Panc1 (cell line): ENCODE results near the gene SLC17A5. TPM values are rescaled to one million over a fixed set of nuclear protein-coding genes. Genes with fewer than 3 reads are reported as not detected.

Source experiments
- ATAC-seq: fragments of 200-7000 bp; cut with Tn5 transposase; 2 replicates; pipeline ENCODE4 v1.9.1; 2020; ENCODE audit warnings: mild to moderate bottlenecking, moderate library complexity
- Bru-seq: library from RNA; stranded (reverse); fragments of 400-500 nt; gene quantifications from one replicate; lab custom pipeline; 2021; lab: Mats Ljungman, UMichigan
- BruChase-seq, 2 experiments: library from RNA; stranded (reverse); fragments of 400-500 nt; gene quantifications; one replicate each; lab custom pipeline; 2021; lab: Mats Ljungman, UMichigan
- BruUV-seq: library from RNA; stranded (reverse); fragments of 400-500 nt; replicated peaks from 2 replicates; lab custom pipeline; 2021; lab: Mats Ljungman, UMichigan
- CTCF ChIA-PET: fragments of 300-600 bp; sonication (Branson Sonifier 250); formaldehyde crosslinking; loops from one replicate; lab custom pipeline; 2022; ENCODE audit warnings: antibody characterized with exemption; lab: Charles Lee
- POLR2A ChIA-PET: fragments of 300-600 bp; sonication (Branson Sonifier 250); formaldehyde crosslinking; loops from one replicate; lab custom pipeline; 2022; ENCODE audit warnings: antibody characterized with exemption; lab: Charles Lee
- DNase-seq: peaks from one replicate; pipeline ENCODE4 v3.0.0-alpha.2; 2010; ENCODE audit warnings: low read depth, low spot score
- H3K27ac ChIP-seq: 2 replicates; pipeline ENCODE4 v1.5.1; 2011; ENCODE audit warnings: mild to moderate bottlenecking, low read length, inconsistent platforms
- H3K27me3 ChIP-seq: fragments of 200-500 bp; sonication (Bioruptor generic); 2 replicates; pipeline ENCODE4 v1.6.0; 2014; ENCODE audit warnings: low read length, inconsistent platforms; ENCODE audit not compliant: control insufficient read depth, insufficient read depth
- H3K36me3 ChIP-seq: fragments of 200-500 bp; sonication (Bioruptor generic); 2 replicates; pipeline ENCODE4 v1.5.1; 2014; ENCODE audit warnings: inconsistent platforms, mild to moderate bottlenecking, low read length, moderate library complexity; ENCODE audit not compliant: control insufficient read depth, insufficient read depth
- H3K4me1 ChIP-seq: 2 replicates; pipeline ENCODE4 v1.5.1; 2011; ENCODE audit warnings: inconsistent platforms, mild to moderate bottlenecking, low read length, moderate library complexity; ENCODE audit not compliant: control insufficient read depth, insufficient read depth
- H3K4me3 ChIP-seq, 2 experiments: 2 replicates each; pipeline ENCODE4 v1.5.1; 2011 to 2012; ENCODE audit warnings: low read depth in 2 of 2, low read length in 2 of 2, mild to moderate bottlenecking in 2 of 2, inconsistent platforms in 1 of 2, moderate library complexity in 1 of 2
- H3K9me3 ChIP-seq: fragments of 200-500 bp; sonication (Bioruptor generic); 2 replicates; pipeline ENCODE4 v1.5.1; 2014; ENCODE audit warnings: low read depth, mild to moderate bottlenecking, inconsistent platforms, low read length, moderate library complexity; ENCODE audit not compliant: control insufficient read depth, insufficient read depth
- POLR2AphosphoS5 ChIP-seq: IDR thresholded peaks from 2 replicates; pipeline ENCODE4 v1.6.1; 2012; ENCODE audit warnings: mild to moderate bottlenecking, low read depth, low read length, moderate library complexity
- SIN3A ChIP-seq: IDR thresholded peaks from 2 replicates; pipeline ENCODE4 v1.6.1; 2012; ENCODE audit warnings: low read depth, mild to moderate bottlenecking, low read length, moderate library complexity, borderline replicate concordance; ENCODE audit not compliant: insufficient read depth
- TCF7L2 ChIP-seq: IDR thresholded peaks from 2 replicates; pipeline ENCODE4 v1.6.1; 2011; ENCODE audit warnings: mild to moderate bottlenecking, low read depth, low read length, inconsistent platforms
- in situ Hi-C: cut with HindIII; loops from 2 replicates; pipeline ENCODE4 v1.10.0; 2016; ENCODE audit warnings: low sequenced_read_pairs, low pct_unique_long_range_greater_than_20kb
- intact Hi-C: fragments of 100-400 bp; cut with micrococcal nuclease; formaldehyde crosslinking; loops from one replicate; pipeline ENCODE4 v1.10.0; 2022; ENCODE audit not compliant: unreplicated experiment
- long read RNA-seq: library from polyadenylated mRNA; unstranded; transcript quantifications from one replicate; pipeline ENCODE4 v2.0.0, GENCODE V29; 2021; ENCODE audit not compliant: unreplicated experiment
- polyA plus RNA-seq: library from polyadenylated mRNA; unstranded; fragments of >200 nt; gene quantifications from one replicate; pipeline ENCODE4 v1.2.1, GENCODE V29; 2012; ENCODE audit warnings: missing spikeins; ENCODE audit not compliant: insufficient read length
- total RNA-seq: library from RNA; stranded (reverse); gene quantifications from one replicate; pipeline ENCODE4 v1.2.1, GENCODE V29; 2021; ENCODE audit not compliant: unreplicated experiment
- TF ChIP-seq, protein P1 (sequence below): fragments of 450-650 bp; IDR thresholded peaks from 2 replicates; pipeline ENCODE4 v1.5.1; 2017; ENCODE audit warnings: mild to moderate bottlenecking
- TF ChIP-seq, protein P2 (sequence below), 2 experiments: IDR thresholded peaks; 2 replicates each; pipeline ENCODE4 v1.6.1; 2011 to 2012; ENCODE audit warnings: low read depth in 2 of 2, control low read depth in 1 of 2, low read length in 1 of 2, mild to moderate bottlenecking in 1 of 2, moderate library complexity in 1 of 2; ENCODE audit not compliant: insufficient read depth in 1 of 2

Gene SLC17A5, protein sequence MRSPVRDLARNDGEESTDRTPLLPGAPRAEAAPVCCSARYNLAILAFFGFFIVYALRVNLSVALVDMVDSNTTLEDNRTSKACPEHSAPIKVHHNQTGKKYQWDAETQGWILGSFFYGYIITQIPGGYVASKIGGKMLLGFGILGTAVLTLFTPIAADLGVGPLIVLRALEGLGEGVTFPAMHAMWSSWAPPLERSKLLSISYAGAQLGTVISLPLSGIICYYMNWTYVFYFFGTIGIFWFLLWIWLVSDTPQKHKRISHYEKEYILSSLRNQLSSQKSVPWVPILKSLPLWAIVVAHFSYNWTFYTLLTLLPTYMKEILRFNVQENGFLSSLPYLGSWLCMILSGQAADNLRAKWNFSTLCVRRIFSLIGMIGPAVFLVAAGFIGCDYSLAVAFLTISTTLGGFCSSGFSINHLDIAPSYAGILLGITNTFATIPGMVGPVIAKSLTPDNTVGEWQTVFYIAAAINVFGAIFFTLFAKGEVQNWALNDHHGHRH
- 20.6 TPM for total RNA-seq
- polyA plus RNA-seq: 11.1 TPM
- percentile 65 among the genes with signal in this experiment for Bru-seq, nascent RNA
- percentile 64 among the genes with signal in this experiment for BruChase-seq, experiment 1, labeled RNA remaining after a 2-hour chase
- percentile 74 among the genes with signal in this experiment for BruChase-seq, experiment 2, labeled RNA remaining after a 6-hour chase
- long read RNA-seq, transcript SLC17A5-201 (11 exons, 3,455 nt): major isoform, 22 of 71 reads
- long read RNA-seq, partial matches to known transcripts: 4 of 71 reads
- long read RNA-seq, other reads (novel, unspliced or antisense): 45 of 71 reads

GRCh38 chr6:73653571-73654424, at the start of gene SLC17A5:
Gene SLC17A5 (minus strand): TSS chr6:73653992. CDS start chr6:73653886, 106 bp downstream.
- no peaks in the 10 kb centered on the region for H3K36me3 ChIP-seq
- peaks cover 21% of the 10 kb centered on the region for H3K4me1 ChIP-seq
- POLR2A ChIA-PET: interaction anchor here (0.6 to 2.3 kb wide), 4 partner anchors 9 to 211 kb away, joined by 3 to 8 read pairs (median 4); no protein-coding TSS in a partner anchor
- CTCF ChIA-PET: interaction anchor here (0.6 to 1.4 kb wide), 7 partner anchors 11 to 226 kb away, joined by 3 to 8 read pairs (median 3); no protein-coding TSS in a partner anchor
- in situ Hi-C loops (no loop called here), intact Hi-C loops (loop anchor here (2.0 to 5.0 kb wide), 2 partner anchors 139 to 191 kb away; partner anchors contain the start of gene MTO1)
- TF ChIP-seq POLR2AphosphoS5 (peak; percentile 90), SIN3A (peak; percentile 81; the same call in 1 of the 2 replicates)
- TF ChIP-seq, protein P1, sequence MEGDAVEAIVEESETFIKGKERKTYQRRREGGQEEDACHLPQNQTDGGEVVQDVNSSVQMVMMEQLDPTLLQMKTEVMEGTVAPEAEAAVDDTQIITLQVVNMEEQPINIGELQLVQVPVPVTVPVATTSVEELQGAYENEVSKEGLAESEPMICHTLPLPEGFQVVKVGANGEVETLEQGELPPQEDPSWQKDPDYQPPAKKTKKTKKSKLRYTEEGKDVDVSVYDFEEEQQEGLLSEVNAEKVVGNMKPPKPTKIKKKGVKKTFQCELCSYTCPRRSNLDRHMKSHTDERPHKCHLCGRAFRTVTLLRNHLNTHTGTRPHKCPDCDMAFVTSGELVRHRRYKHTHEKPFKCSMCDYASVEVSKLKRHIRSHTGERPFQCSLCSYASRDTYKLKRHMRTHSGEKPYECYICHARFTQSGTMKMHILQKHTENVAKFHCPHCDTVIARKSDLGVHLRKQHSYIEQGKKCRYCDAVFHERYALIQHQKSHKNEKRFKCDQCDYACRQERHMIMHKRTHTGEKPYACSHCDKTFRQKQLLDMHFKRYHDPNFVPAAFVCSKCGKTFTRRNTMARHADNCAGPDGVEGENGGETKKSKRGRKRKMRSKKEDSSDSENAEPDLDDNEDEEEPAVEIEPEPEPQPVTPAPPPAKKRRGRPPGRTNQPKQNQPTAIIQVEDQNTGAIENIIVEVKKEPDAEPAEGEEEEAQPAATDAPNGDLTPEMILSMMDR: no peak
- peak within 1 kb of the TSS; percentile 77 for H3K27ac ChIP-seq
- H3K27me3 ChIP-seq: no peaks in the 10 kb centered on the region
- peak within 1 kb of the TSS; percentile 73 to 98 for H3K4me3 ChIP-seq
- ATAC-seq: peak; percentile 97
- H3K9me3 ChIP-seq: no peaks in the 10 kb centered on the region
- peak; percentile 75 for DNase-seq
- BruUV-seq: no TSS peak

- no TSS peak for BruUV-seq
- intact Hi-C loops (no loop called here), in situ Hi-C loops (no loop called here)
- CTCF ChIA-PET: no interaction called here
- no peak for TF ChIP-seq TCF7L2
- TF ChIP-seq, protein P1: no peak
- no peak for TF ChIP-seq POLR2AphosphoS5
- TF ChIP-seq, protein P2, sequence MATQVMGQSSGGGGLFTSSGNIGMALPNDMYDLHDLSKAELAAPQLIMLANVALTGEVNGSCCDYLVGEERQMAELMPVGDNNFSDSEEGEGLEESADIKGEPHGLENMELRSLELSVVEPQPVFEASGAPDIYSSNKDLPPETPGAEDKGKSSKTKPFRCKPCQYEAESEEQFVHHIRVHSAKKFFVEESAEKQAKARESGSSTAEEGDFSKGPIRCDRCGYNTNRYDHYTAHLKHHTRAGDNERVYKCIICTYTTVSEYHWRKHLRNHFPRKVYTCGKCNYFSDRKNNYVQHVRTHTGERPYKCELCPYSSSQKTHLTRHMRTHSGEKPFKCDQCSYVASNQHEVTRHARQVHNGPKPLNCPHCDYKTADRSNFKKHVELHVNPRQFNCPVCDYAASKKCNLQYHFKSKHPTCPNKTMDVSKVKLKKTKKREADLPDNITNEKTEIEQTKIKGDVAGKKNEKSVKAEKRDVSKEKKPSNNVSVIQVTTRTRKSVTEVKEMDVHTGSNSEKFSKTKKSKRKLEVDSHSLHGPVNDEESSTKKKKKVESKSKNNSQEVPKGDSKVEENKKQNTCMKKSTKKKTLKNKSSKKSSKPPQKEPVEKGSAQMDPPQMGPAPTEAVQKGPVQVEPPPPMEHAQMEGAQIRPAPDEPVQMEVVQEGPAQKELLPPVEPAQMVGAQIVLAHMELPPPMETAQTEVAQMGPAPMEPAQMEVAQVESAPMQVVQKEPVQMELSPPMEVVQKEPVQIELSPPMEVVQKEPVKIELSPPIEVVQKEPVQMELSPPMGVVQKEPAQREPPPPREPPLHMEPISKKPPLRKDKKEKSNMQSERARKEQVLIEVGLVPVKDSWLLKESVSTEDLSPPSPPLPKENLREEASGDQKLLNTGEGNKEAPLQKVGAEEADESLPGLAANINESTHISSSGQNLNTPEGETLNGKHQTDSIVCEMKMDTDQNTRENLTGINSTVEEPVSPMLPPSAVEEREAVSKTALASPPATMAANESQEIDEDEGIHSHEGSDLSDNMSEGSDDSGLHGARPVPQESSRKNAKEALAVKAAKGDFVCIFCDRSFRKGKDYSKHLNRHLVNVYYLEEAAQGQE (IDR thresholded peaks at IDR 0.05; ENCODE audit: insufficient read depth in 1 of 2, low read depth in 2 of 2, low read length in 1 of 2): no peak
- no peak for TF ChIP-seq SIN3A
- peaks cover 2% of the 10 kb centered on the region; the same call in 1 of the 2 replicates for H3K36me3 ChIP-seq
- POLR2A ChIA-PET: no interaction called here
- peaks cover 15% of the 10 kb centered on the region for H3K4me1 ChIP-seq
- no peak overlapping the region for H3K4me3 ChIP-seq
- no peaks in the 10 kb centered on the region for H3K27me3 ChIP-seq
- ATAC-seq (no peak), DNase-seq (no peak)
- H3K27ac ChIP-seq: 0 out of 2 replicates have a peak overlapping the region, but pooled peaks have one; percentile 24
- H3K9me3 ChIP-seq: no peaks in the 10 kb centered on the region
These were observed 49.7 kb upstream of the SLC17A5 start for GRCh38 chr6:73703466-73703865.
